RKO (cell line): Measurements from ENCODE around the gene SAC3D1.
"Not testable (repeated sequence)": the region's sequence is repeated elsewhere in the genome, so short reads cannot be mapped to it uniquely, and the experiment has no call there.

Source experiments
- DNase-seq: peaks from one replicate; pipeline ENCODE4 v3.0.0-alpha.2; 2016; ENCODE audit warnings: low spot score

Gene SAC3D1

GRCh38 chr11:65040847-65041622 is at the start of gene SAC3D1:
Gene SAC3D1, plus strand, starts transcription at chr11:65041210. Its CDS starts 83 bp downstream, at chr11:65041293.
- peak; percentile 97 for DNase-seq

DNA sequence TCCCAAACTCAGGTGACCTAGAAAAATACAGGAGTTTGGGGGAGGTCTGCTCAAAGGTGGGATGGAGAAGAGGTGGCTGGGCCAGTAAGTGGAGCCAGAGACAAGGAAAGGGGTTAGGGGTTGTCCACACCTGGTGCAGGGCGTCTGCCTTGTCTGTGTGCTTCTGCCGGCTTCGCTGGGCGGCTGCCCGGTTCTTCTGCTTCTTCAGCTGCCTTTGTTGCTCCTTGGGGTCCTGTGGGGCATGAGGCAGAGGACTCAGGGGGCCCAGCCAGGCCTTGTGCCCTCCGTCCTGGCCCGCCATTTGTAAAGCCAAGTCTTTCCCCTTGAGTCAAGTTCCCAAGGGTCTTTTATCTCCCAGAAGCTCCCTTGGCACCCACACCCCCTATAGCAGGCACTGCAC is 46.7 kb upstream of the SAC3D1 start:
- DNase-seq, result no peak

DNA sequence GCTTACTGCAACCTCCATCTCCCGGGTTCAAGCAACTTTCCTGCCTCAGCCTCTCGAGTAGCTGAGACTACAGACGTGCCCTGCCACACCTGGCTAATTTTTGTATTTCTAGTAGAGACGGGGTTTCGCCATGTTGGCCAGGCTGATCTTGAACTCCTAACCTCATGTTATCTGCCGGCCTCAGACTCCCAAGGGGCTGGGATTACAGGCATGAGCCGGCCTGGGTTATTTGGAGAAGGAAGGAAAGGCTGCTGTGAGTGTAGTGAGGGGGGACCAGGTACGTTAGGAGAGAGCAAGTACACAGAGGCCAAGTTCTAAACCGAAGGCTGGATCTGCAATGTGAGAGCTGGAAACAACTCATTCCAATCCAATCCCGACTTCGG is 44.7 kb upstream of the SAC3D1 start:
- no peak for DNase-seq

GRCh38 chr11:64996710-64997380 is 44.2 kb upstream of the SAC3D1 start, which contains the start of gene BATF2:
Gene BATF2, minus strand, starts transcription at chr11:64996971. Its CDS starts 57 bp downstream, at chr11:64996914.
- DNase-seq, result peak; percentile 84

GRCh38 chr11:64998141-64998540 is 42.9 kb upstream of the SAC3D1 start:
- DNase-seq, result no peak

GRCh38 chr11:64998690-64999431 is 42.1 kb upstream of the SAC3D1 start:
- no peak for DNase-seq

DNA sequence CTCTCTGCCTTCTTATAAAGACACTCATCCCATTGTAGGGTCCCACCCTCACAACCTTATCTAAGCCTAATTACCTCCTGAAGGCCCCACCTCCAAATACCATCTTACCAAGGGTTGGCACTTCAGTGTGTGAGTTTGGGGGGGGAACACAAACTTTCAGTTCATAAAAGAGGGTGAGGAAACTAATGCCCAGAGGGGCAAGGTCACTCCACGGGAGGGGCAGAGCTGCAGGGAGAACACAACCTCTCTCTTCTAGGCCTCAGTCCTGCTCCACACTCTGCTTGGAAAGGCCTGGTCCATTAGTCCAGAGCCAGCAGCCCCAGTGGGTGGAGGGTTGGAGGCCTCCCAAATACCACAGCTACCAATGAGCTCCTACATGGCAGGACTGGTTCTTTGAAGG is 41.5 kb upstream of the SAC3D1 start:
- no peak for DNase-seq

GRCh38 chr11:65002706-65003105 is 38.3 kb upstream of the SAC3D1 start:
- no peak for DNase-seq

DNA sequence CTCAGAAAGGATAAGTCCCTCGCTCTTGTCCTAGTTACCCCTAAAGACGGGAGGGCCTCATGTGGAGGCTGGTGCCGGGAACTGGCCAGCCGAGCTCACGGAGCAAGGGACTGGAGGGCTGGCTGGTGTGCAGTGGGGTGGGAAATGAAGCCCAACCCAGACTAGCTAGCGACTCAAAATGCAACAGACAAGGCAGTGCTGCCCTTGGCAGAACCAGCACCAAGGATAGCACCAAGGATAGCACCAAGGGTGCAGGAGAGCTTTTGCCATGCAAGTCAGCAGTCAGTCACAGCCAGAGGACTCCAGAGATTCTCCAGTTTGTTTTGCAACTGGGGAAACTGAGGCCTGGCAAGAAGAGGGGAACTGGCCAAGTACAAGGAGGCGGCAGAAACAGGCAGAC is 37.7 kb upstream of the SAC3D1 start:
- no peak for DNase-seq

GRCh38 chr11:65003968-65004367 is 37.0 kb upstream of the SAC3D1 start:
- DNase-seq, result not testable (repeated sequence)

- DNase-seq, result no peak
These were observed 33.0 kb upstream of the SAC3D1 start for GRCh38 chr11:65008016-65008415.

GRCh38 chr11:65008873-65009272 is 32.1 kb upstream of the SAC3D1 start:
- no peak for DNase-seq

GRCh38 chr11:65013130-65013887 is 27.7 kb upstream of the SAC3D1 start:
- peak; percentile 92 for DNase-seq

GRCh38 chr11:65013888-65014725 is 26.9 kb upstream of the SAC3D1 start, which contains the start of gene ARL2:
Gene ARL2, plus strand, starts transcription at chr11:65014160. Its CDS starts 48 bp downstream, at chr11:65014208.
- DNase-seq, result peak; percentile 89

GRCh38 chr11:65014726-65015227 is 26.2 kb upstream of the SAC3D1 start:
- DNase-seq, result no peak

GRCh38 chr11:65016705-65017104 is 24.3 kb upstream of the SAC3D1 start:
- DNase-seq, result no peak

- DNase-seq, result no peak
These were observed 23.1 kb upstream of the SAC3D1 start for GRCh38 chr11:65017937-65018336.

- DNase-seq, result no peak
These were observed 21.2 kb upstream of the SAC3D1 start for GRCh38 chr11:65019824-65020223.

- DNase-seq, result no peak
These were observed 20.0 kb upstream of the SAC3D1 start for GRCh38 chr11:65021003-65021402.

- no peak for DNase-seq
These were observed 19.5 kb upstream of the SAC3D1 start for GRCh38 chr11:65021509-65021908.

GRCh38 chr11:65023502-65023901 is 17.5 kb upstream of the SAC3D1 start:
- DNase-seq, result not testable (repeated sequence)
